ENCODE measurements around the gene SENP8.
"Not testable (repeated sequence)": the region's sequence is repeated elsewhere in the genome, so short reads cannot be mapped to it uniquely, and the experiment has no call there.

Gene SENP8

DNA sequence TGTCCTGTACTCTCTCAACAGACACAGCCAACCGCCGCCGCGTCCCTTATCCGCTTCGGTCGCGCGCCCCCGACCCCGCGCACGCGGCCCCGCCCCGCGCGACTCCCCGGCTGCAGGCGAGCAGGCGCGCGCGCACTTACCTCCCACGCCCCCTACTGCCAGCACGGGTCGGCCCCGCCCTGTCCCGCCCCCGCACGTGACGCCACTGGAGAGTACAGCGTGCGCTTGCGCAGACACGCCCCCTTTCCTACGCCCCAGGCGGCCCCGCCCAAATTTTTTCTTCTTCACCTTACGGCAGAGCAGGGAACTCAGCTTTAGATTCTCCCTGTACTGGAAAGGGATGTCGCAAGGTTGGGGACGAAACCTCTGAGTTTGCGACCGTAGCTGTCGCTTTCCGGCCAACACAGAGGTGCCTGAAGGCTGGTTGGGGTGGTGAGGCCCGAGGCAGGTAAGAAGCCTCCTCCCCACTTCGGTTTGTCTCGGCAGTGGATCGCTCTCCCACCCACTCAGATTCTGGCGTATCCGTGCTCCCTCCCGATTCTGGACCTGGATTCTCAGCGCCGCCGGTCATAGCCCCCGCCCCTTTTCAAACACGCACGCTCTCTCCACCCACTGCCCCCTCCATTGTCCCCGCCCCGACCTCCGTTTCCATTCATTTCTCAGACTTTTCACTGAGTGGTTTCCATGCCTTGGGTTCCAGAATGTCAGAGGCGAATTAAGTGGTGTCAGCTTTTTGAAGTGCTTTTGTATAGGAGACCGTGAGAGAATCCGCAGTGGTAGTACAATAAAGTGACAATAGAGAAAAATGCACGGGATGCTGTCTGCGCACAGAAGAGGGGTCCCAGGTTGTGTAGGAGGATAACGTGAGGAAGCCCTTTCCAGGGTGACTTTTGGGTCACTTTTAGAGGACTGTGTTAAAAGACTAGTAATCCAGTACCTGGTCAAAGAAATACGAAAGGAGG, at the start of gene SENP8, which contains the start of gene MYO9A:
Gene SENP8 (plus strand): TSS at position 387 of the 962 bp plus-strand sequence. CDS start 21,221 bp downstream, outside the sequence.
Gene MYO9A (minus strand): TSS at position 134 of the 962 bp plus-strand sequence. CDS start 71,587 bp downstream, outside the sequence.
- DNase-seq (ENCODE audit: extremely low read depth in 1 of 2, low read depth in 1 of 2): peak; percentile 96 to 98

DNA sequence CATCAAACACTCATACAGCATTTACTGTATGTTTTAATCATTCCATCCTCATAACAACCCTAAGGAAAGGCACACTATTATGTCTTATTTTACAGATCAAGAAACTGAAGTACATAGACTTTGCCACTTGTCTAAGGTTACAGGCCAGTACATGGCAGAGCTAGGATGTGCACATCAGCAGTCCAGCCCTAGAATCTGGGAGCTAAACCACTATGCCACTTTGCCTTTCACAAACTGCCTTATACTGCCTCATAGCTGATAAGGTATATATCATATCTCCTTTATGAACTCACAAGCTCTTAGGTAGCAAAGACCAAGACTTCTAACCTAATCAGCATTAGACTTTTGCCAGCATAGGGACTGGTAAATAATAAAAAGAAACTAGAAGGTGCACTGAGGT, 49.3 kb upstream of the SENP8 start:
- no peak for DNase-seq (ENCODE audit: extremely low read depth in 1 of 2, low read depth in 1 of 2)

DNA sequence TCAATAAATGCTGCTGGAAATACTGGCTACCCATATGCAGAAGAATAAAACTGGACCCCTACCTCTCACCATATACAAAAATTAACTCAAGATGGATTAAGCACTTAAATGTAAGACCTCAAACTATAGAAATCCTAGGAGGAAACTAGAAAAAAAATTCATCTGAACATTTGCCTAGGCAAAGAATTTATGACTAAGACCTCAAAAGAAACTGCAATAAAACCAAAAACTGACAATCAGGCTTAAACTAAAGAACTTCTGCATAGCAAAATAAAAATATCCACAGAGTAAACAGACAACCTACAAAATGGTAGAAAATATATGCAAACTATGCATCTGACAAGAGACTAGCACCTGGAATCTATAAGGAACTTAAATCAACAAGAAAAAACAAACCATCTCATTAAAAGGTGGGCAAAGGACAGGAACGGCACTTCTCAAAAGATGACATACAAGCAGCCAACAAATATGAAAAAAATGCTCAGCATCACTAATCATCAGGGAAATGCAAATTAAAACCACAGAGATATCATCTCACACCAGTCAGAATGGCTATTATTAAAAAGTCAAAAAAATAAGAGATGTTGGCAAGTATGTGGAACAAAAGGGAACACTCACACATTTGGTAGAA, 47.3 kb upstream of the SENP8 start:
- DNase-seq (ENCODE audit: extremely low read depth in 1 of 2, low read depth in 1 of 2): no peak

DNA sequence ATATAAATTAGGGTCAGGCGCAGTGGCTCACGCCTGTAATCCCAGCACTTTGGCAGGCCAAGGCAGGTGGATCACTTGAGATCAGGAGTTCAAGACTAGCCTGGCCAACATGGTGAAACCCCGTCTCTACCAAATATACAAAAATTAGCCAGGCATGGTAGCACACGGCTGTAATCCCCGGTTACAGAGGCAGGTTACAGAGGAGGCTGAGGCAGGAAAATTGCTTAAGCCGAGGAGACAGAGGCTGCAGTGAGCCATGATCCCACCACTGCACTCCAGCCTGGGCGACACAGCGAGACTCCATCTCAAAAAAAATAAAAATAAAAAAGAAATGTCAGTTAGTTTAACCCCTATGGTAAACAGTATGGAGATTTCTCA, 46.8 kb upstream of the SENP8 start:
- not testable (repeated sequence) for DNase-seq (ENCODE audit: extremely low read depth in 1 of 2, low read depth in 1 of 2)

DNA sequence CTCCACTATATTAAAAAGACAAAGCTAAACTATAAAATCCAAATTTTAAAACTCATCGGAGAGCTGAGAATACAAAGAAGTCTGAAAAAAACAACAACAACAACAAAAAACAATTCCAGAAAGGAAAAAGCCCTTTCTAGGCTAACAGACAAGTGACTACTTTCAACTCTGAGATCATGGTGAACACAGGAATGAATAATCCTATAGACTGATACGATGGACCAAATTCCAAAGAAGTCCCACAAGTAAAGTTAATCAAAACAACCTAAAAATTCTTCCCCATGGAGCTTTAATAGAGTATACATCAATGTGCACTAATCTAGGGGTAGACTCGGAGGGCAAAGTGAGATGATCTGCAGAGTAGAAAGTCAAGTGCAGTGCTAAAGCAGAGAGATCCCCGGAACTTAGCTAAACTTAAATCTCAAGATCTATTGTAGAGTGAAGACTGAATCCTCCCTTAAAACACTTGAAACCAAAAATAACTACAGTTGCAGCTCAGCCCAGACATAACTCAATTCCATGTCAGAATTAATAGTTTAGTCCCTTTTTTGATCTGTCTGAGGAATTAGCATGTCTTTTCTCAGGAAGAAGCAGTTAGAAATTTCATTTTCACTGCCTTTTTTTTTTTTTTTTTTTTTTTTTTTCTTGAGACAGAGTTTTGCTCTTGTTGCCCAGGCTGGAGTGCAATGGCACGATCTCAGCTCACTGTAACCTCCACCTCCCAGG, 43.7 kb upstream of the SENP8 start:
- no peak for DNase-seq (ENCODE audit: extremely low read depth in 1 of 2, low read depth in 1 of 2)

DNA sequence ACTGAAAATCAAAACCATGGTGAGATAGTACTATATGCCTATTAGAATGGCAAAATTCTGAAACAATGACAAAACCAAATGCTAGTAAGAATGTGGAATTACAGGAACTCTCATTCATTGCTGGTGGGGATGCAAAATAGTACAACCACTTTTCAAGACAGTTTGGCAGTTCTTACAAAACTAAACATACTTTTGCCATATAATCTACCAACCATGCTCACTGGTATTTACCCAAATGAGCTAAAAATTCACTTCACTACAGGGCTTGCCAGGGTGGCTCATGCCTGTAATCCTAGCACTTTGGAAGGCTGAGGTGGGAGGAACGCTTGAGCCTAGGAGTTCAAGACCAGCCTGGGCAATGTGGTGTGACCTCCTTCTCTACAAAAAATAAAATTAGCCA, 40.3 kb upstream of the SENP8 start:
- no peak for DNase-seq (ENCODE audit: extremely low read depth in 1 of 2, low read depth in 1 of 2)

DNA sequence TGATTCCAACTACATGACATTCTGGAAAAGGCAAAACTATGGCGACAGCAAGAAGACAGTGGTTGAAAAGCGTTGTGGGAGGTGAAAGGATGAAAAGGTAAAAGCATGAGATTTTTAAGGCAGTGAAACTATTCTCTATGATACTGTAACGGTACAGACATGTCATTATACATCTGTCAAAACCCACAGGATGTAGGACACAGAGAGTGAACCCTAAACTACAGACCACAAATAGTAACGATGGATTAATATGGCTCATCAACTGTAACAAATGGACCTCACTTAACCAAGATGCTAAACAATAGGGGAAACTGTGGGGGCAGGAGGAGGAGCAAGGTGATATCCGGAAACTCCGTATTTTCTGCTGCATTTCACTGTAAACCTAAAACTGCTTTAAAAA, 39.3 kb upstream of the SENP8 start:
- DNase-seq (ENCODE audit: extremely low read depth in 1 of 2, low read depth in 1 of 2): no peak

DNA sequence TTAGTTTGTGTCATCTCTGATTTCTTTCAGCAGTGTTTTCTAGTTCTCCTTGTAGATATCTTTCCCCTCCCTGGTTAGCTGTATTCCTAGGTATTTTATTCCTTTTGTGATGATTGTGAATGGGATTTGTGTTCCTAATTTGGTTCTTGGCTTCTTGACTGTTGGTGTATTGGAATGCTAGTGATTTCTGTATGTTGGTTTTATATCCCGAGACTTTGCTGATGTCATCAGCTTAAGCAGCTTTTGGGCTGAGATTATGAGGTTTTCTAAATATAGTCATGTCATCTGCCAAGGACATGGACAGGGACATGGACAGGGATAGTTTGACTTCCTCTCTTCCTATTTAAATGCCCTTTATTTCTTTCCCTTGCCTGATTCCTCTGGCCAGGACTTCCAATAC, 36.0 kb upstream of the SENP8 start:
- DNase-seq (ENCODE audit: extremely low read depth in 1 of 2, low read depth in 1 of 2): no peak

DNA sequence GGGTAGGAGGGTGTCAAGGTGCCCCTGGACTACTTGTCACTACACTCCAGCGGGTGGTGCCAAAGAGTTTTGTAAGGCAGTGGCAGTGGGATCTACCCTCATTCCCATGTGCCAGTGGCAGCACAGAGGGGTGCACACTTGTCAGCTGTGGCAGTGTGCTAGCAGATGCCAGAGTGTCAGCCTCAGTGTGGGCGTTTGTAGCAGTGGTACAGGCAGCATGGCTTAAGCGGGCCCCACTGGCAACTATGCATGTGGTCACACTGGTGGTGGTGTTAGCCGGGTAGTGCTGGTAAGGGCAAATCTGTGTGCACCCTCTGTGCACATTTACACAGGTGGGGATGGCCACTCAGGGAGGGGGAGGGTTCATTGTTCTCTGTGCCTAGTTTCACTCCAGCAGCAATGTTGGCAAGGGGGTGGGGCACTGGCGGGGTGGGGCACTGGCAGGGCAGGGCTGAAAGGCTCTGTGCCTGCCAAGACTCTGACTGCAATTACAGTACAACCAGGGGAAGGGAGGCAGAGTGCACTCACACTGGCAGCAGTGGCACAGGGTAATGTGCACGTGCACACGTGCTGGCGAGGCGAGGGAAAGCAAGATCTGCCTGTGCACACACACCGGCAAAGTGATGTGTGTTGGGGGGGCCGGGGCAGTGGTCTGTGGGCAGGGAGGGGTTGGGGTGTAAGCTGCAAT, 32.0 kb upstream of the SENP8 start:
- no peak for DNase-seq (ENCODE audit: extremely low read depth in 1 of 2, low read depth in 1 of 2)

DNA sequence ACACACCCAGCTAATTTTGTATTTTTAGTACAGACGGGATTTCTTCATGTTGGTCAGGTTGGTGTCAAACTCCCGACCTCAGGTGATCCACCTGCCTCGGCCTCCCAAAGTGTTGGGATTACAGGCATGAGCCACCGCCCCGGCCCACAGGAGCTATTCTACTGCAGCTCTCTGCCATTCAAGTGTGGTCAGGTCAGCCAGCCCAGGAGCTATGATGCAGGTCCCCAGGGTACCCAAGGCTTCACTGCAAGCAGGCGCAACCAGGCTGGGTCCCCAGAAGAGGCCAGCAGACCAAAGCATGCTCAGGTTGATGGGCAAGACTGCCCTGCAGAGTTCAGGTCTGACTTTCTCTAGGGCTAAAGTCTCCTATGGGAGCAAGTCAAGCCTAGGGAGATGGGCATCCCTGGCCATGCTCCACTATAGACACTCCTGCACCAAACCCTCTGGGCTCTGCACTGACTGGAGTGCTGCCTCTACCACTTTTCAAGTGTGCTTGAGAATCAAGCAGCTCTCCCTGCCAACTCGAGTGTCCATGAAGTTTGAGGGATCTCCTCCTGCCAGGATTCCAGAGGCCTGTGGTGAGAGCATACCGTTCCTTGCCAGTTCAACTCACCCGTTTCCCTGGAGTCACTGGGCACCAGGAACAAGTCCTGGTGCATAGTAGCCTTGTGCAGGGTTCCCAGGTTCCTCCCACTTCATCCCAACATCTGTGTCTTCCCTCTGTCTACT, 31.1 kb upstream of the SENP8 start:
- no peak for DNase-seq (ENCODE audit: extremely low read depth in 1 of 2, low read depth in 1 of 2)

DNA sequence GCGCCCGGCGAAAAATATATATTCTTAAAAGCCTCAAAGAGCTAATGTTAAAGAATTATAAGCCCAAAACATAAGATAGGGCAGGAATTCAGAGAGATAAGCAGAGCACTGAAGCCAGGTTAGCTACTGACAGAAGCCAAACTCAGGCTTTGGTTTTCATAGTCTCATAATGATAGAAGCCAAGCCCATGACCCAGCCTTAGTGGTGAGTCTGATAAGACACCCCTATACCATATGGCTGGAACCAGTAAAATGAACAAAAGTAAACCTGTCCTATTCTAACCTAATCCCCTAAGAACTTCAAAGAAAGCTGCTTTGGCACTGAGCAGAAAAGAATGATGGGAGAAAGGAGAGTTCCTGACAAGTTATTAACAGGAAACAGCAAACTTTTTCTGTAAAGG, 26.2 kb upstream of the SENP8 start:
- DNase-seq (ENCODE audit: extremely low read depth in 1 of 2, low read depth in 1 of 2): no peak

DNA sequence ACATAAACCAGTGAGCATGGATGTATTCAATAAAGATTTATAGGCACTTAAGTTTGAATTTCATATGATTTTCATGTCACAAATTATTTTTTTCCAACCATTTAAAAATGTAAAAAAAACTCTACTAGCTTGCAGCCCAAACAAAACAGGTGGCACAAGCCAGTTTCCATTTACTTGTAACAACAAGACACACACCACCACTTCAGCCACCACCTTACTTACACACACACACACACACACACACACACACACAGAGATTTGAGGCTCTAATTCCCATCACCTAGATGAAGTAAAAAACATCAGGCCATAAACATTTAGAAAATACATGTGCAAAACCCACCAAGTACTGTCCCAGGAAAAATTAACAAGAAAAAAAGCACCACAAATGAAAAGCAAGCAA, 25.5 kb upstream of the SENP8 start:
- DNase-seq (ENCODE audit: extremely low read depth in 1 of 2, low read depth in 1 of 2): no peak

DNA sequence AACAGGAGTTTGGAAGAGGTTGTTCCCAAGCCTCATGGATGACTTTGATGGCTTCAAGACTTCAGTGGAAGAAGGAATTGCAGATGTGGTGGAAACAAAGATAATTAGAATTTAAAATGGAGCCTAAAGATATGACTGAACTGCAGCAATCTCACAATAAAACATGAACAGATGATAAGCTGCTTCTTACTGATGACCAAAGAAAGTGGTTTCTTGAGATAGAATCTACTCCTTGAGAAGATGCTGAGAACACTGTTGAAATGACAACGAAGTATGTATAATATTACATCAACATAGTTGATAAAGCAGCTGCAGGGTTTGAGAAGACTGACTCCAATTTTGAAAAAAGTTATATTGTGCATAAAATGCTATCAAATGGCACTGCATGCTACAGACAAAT, 21.4 kb upstream of the SENP8 start:
- no peak for DNase-seq (ENCODE audit: extremely low read depth in 1 of 2, low read depth in 1 of 2)

DNA sequence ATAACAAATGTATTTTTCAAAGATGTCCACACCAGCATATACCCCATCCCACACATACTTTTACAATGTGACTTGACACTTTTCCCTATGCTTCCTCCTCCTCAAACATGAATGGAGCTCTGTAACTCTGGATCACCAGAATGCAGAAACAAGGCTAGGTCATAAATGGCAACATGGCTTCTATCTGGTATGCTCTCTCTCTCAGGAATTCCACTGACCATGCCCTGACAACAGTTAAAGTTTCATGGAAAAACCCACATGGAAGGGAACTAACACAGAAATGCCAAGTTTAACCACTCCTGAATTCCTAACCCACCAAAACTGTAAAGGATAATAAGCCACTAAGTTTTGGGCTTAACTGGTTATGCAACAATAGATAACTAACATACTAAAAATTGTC, 20.2 kb upstream of the SENP8 start:
- DNase-seq (ENCODE audit: extremely low read depth in 1 of 2, low read depth in 1 of 2): no peak

DNA sequence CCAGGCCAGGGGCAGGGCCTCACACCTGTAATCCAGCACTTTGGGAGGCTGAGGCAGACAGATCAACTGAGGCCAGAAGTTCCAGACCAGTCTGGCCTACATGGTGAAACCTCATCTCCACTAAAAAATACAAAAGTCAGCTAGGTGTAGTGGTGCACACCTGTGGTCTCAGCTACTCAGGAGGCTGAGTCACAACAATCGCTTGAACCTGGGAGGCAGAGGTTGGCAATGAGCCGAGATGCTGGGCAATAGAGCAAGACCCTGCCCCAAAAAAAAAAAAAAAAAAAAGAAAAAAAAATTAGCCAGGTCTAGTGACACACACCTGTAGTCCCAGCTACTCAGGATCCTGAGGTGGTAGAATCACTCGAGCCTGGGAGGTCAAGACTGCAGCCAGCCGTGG, 19.0 kb upstream of the SENP8 start:
- no peak for DNase-seq (ENCODE audit: extremely low read depth in 1 of 2, low read depth in 1 of 2)

DNA sequence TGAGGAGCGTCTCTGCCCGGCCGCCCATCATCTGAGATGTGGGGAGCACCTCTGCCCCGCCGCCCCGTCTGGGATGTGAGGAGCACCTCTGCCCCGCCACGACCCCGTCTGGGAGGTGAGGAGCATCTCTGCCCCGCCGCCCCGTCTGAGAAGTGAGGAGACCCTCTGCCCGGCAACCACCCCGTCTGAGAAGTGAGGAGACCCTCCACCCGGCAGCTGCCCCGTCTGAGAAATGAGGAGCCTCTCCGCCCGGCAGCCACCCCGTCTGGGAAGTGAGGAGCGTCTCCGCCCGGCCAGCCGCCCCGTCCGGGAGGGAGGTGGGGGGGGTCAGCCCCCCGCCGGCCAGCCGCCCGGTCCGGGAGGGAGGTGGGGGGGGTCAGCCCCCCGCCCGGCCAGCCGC, 17.7 kb upstream of the SENP8 start:
- not testable (repeated sequence) for DNase-seq (ENCODE audit: extremely low read depth in 1 of 2, low read depth in 1 of 2)

DNA sequence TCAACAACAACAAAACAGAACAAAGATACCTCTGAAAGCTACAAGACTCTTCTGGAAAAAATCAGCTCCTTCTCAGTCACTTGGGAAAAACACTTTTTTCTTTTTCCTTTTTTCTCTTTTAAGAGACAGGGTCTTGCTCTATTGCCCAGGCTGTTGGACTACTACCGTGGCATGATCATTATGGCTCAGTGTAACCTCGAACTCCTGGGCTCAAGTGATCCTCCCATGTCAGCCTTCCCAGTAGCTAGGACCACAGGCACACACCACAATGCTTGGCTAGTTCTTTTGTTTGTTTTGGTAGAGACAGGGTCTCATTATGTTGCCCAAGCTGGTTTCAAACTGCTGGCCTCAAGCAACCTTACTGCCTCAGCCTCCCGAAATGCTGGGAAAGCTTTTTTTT, 13.1 kb upstream of the SENP8 start:
- no peak for DNase-seq (ENCODE audit: extremely low read depth in 1 of 2, low read depth in 1 of 2)

DNA sequence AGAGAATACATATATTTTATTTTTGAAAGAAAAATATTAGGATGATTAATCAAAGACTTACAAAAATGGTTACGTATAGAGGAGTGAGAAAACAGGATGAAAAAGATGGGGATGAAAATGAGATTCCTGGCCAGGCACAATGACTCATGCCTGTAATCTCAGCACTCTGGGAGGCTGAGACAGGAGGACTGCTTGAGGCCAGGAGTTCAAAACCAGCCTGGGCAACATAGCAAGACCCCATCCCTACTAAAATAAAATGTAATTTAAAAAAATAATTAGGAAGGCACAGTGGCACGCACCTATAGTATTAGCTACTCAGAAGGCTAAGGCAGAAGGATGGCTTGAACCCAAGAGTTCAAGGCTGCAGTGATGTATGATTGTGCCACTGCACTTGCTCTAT, 12.1 kb upstream of the SENP8 start:
- no peak for DNase-seq (ENCODE audit: extremely low read depth in 1 of 2, low read depth in 1 of 2)

DNA sequence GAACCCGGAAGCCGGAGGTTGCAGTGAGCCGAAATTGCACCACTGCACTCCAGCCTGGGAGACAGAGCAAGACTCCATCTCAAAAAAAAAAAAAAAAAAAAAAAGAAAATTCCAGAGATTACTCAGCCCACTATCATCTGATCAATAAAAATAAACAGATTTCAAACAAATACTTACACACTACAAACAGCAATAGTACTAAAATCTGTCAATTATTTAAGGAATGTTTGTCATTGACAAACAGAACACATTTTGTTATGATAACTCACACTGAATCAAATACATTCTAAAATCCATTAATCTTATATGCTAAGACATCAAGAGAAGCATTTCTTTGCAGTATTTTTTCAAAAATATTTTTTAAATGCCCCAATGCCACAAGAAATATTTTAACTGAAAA, 7.8 kb upstream of the SENP8 start:
- no peak for DNase-seq (ENCODE audit: extremely low read depth in 1 of 2, low read depth in 1 of 2)

DNA sequence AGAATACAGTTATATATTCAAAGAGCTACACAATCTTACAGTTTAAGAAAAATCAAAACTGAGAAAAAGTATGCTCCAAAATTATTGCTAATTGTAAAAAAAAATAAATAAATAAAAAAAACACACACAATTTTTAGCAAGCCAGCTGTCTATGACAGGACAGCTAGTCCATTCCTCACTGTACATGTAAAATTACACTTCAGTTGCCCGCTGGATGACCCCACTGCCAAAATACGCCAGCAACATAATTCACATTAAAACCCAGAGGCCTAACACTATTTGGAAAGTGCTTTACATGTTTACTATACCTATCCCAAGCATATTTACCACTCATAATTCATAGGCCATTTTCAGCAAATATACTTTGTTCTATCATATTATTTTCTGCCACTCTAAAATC, 6.1 kb upstream of the SENP8 start:
- DNase-seq (ENCODE audit: extremely low read depth in 1 of 2, low read depth in 1 of 2): no peak
